ENCODE measurements around the gene RANBP1. TPM values are rescaled to one million over a fixed set of nuclear protein-coding genes. Genes with fewer than 3 reads are reported as not detected.

The RANBP1 gene
- total and polyA plus RNA-seq, 2 of the 13 experiments (the other 11 are each of a cell fraction or from before 2014, with no cell fraction given), result 181 to 492 TPM

GRCh38 chr22:20128902-20129746 is 13.2 kb downstream of the RANBP1 start (continued):
- no peak for TF ChIP-seq TEF (CRISPR knock-in tag; IDR thresholded peaks at IDR 0.05)
- no peak for TF ChIP-seq ZSCAN22 (CRISPR knock-in tag; IDR thresholded peaks at IDR 0.05)
- no peak for TF ChIP-seq MIXL1 (CRISPR knock-in tag; IDR thresholded peaks at IDR 0.05)
- TF ChIP-seq ZNF431 (CRISPR knock-in tag; IDR thresholded peaks at IDR 0.05; ENCODE audit: borderline replicate concordance, low read depth), result no peak
- TF ChIP-seq MIER2 (CRISPR knock-in tag; IDR thresholded peaks at IDR 0.05), result no peak
- no peak for TF ChIP-seq CEBPG (CRISPR knock-in tag; IDR thresholded peaks at IDR 0.05)
- TF ChIP-seq ZNF362 (CRISPR knock-in tag; IDR thresholded peaks at IDR 0.05; ENCODE audit: borderline replicate concordance), result 0 out of 2 replicates have a peak, but pooled peaks have one; percentile 17
- peak; percentile 20; the same call in 1 of the 2 replicates for TF ChIP-seq ZNF350 (CRISPR knock-in tag; IDR thresholded peaks at IDR 0.05; ENCODE audit: borderline replicate concordance, low read depth)
- peak; percentile 75; the same call in 1 of the 2 replicates for TF ChIP-seq MTA1 (CRISPR knock-in tag; IDR thresholded peaks at IDR 0.05; ENCODE audit: borderline replicate concordance)
- TF ChIP-seq THYN1 (CRISPR knock-in tag; IDR thresholded peaks at IDR 0.05; ENCODE audit: borderline replicate concordance, low read depth), result no peak
- no peak for TF ChIP-seq ZNF235 (CRISPR knock-in tag; IDR thresholded peaks at IDR 0.05; ENCODE audit: borderline replicate concordance)
- TF ChIP-seq JARID2 (CRISPR knock-in tag; IDR thresholded peaks at IDR 0.05; ENCODE audit: insufficient replicate concordance), result no peak
- TF ChIP-seq MAZ (IDR thresholded peaks at IDR 0.05; ENCODE audit: borderline replicate concordance, low read depth, low read length), result no peak
- peak; percentile 46; the same call in 1 of the 2 replicates for TF ChIP-seq MAZ (CRISPR knock-in tag; IDR thresholded peaks at IDR 0.05; ENCODE audit: low read depth)
- TF ChIP-seq PCBP2 (optimal IDR thresholded peaks at IDR 0.05; ENCODE audit: low read depth, low read length, poor library complexity, severe bottlenecking), result no peak
- peak; percentile 98 for TF ChIP-seq ZSCAN25 (CRISPR knock-in tag; IDR thresholded peaks at IDR 0.05)
- TF ChIP-seq ZNF281 (CRISPR knock-in tag; IDR thresholded peaks at IDR 0.05; ENCODE audit: borderline replicate concordance), result peak; percentile 10; the same call in 1 of the 2 replicates
- TF ChIP-seq ZFYVE20 (CRISPR knock-in tag; IDR thresholded peaks at IDR 0.05; ENCODE audit: borderline replicate concordance, low read depth), result no peak
- no peak for TF ChIP-seq STAT5B (CRISPR knock-in tag; IDR thresholded peaks at IDR 0.05)
- TF ChIP-seq ZNF800 (CRISPR knock-in tag; IDR thresholded peaks at IDR 0.05), result no peak
- TF ChIP-seq MXD4 (CRISPR knock-in tag; IDR thresholded peaks at IDR 0.05), result peak; percentile 39; the same call in 1 of the 2 replicates
- 0 out of 2 replicates have a peak, but pooled peaks have one; percentile 8 for TF ChIP-seq TBX2 (CRISPR knock-in tag; IDR thresholded peaks at IDR 0.05; ENCODE audit: borderline replicate concordance)
- TF ChIP-seq ZNF333 (CRISPR knock-in tag; IDR thresholded peaks at IDR 0.05; ENCODE audit: borderline replicate concordance), result no peak
